Activated CD4-positive, alpha-beta T cell treated with anti-CD3 and anti-CD28 coated beads for 1 hour (primary cell): ENCODE measurements around the gene GRIPAP1.

Source experiments
- DNase-seq: peaks from one replicate; pipeline ENCODE4 v3.0.0-alpha.2; 2020

GRIPAP1 gene, protein sequence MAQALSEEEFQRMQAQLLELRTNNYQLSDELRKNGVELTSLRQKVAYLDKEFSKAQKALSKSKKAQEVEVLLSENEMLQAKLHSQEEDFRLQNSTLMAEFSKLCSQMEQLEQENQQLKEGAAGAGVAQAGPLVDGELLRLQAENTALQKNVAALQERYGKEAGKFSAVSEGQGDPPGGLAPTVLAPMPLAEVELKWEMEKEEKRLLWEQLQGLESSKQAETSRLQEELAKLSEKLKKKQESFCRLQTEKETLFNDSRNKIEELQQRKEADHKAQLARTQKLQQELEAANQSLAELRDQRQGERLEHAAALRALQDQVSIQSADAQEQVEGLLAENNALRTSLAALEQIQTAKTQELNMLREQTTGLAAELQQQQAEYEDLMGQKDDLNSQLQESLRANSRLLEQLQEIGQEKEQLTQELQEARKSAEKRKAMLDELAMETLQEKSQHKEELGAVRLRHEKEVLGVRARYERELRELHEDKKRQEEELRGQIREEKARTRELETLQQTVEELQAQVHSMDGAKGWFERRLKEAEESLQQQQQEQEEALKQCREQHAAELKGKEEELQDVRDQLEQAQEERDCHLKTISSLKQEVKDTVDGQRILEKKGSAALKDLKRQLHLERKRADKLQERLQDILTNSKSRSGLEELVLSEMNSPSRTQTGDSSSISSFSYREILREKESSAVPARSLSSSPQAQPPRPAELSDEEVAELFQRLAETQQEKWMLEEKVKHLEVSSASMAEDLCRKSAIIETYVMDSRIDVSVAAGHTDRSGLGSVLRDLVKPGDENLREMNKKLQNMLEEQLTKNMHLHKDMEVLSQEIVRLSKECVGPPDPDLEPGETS

GRCh38 chrX:49002091-49002935, at the start of gene GRIPAP1:
Gene GRIPAP1 (minus strand): TSS chrX:49002264. CDS start chrX:49002229, 35 bp downstream.
- peak; percentile 66 for DNase-seq

DNA sequence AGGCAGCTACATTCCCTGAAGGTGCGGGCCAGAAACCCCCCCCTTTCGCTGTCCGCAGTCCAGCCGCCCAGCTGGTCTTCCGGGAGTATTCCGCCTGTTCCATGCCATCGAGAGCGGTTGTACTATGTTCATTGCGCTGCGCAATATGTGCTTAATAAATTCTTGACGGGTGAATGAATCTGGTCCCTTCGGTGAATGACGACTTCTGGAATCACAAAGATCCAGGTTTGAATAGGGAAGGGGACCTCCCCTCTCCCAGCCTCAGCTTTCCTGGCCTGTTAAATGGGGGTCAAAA, 41.9 kb upstream of the GRIPAP1 start:
- no peak for DNase-seq

DNA sequence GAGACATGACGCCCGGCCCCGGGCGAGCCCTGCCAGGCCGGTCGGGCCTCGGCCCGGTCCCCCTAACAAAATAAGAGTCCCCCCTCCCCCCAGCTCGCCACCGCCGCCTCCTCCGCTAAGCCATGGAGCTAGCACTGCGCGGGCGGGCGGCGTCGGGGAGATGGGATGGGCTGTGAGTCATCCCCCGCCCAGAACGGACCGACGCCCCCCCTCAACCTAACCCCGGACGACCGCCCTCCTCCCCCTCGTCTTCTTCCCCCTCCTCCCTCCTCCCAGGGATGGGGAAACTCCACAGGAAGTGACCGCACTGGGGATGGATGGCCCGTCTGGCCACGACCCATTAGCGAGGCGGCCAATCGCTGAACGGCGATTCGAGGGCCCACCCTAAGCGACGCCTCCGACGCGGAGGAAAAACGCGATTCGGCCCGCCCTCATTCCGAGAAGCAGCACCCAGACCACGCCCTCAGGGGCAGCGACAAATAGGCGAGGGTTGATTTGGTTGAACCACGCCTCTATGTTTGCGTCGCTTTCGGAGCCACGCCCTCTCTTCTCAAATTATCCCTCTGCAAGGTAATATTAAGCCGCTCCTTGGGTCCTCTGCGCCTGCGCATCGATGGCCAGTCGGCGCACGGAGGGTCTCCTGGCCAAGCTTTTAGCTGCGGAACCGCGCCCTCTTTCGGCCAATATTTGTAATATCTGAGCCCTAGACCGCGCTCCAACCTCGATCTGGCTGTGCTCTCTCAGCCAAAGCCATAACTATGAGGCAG, 41.3 kb upstream of the GRIPAP1 start, which contains the start of gene TFE3:
TFE3 (minus strand) TSS at position 138 of the 767 bp plus-strand sequence; CDS start at position 7, 131 bp downstream.
- DNase-seq: peak; percentile 92

DNA sequence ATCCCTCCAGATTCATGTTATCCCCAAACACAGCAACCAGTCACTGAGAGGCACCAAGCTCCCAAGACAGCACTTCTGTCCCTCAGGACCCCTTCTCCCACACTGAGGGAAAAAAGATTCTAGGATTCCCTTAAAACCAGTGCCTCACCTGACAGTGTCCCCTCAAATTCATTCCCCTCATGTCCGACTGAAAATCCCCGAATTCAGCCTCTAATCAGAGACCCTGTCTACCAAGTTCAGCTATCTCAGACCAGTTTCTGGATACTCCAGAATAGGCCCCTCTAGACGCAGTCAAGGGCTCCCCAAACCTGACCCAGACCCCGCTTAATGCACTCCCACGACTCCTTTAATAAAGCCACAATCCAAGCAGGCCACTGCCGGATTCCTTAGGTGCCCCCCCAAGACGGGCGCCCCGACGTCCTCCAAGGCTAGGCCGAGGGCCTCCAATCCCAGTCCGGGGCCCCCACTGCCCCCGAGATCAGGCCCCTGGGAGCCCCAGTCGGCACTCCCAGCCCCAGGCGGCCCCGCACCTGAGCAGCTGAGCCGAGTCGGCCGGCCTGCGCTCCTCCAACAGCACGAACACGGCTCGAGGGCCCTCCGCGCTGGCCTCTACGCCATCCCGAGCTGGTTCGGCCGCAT, 40.6 kb upstream of the GRIPAP1 start:
- DNase-seq: no peak

DNA sequence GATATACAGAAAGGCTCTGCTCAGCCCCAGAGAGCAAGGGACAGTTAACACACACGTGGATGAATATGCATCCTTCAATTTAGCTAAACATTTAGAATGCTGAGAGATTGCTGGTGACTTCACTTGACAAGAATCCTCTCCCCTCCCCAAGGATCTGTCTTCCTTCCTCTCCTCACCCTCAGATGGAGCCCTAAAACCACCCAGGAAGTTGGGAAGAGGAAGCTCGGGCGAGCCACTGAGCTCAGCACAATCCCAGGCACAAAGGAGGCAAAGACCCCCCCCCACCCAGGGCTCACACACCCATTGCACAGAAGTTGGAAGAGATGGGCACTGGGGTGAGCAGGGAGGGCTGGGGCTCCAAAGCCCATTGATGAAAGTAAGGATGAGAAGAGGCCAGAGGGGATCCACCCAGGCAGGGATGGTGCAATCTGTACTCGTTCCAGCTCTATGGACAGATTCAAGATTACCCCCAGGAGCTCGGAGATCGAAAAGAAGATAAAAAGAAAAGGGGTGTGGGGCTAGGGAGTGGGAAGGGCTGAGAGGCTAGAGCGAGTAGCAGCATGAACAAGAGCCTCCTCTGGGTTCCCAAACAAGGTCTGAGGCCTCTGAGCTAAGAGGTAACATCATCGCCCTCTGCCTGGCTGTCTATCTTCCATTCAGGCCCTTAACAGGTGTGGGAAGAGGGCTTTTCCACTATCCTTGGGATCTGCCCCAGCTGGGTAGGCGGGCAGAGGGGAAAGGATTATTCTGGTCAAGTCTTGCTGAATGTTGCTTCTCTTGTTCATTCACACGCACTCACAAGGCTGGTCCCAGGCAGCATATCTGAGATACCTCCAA, 39.9 kb upstream of the GRIPAP1 start:
- no peak for DNase-seq

DNA sequence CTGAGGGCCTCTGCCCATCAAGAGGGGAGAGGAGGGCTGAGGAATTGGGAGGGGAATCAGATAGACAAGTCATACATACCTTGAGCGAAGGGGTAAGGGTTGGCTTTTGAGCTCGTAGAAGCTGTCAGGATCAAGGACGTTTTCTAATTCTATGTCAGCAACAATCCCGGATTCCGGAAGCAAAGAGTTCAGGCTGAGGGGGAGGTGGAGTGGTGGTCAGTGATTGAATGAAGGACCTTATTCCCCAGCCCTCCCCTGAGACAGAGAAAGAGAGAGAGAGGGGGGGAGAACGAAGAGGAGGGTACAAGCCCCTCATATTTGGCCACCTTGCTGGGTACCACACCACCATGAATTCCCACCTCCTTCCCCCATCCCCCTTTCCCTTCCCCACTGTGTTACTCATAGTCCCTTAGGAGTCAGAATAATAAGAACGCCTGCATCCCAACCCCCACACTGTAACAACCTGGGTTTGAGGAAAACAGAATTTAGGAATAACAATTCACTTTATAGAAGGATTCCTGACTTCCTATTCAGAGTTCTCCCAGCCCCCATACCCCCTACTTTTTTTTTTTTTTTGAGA, 38.4 kb upstream of the GRIPAP1 start:
- DNase-seq: no peak

GRCh38 chrX:49039598-49040375, 37.7 kb upstream of the GRIPAP1 start:
- peak; percentile 15 for DNase-seq

- DNase-seq: no peak
Measured at GRCh38 chrX:49037883-49038475, 35.9 kb upstream of the GRIPAP1 start.

- no peak for DNase-seq
Measured at GRCh38 chrX:49030283-49030682, 28.2 kb upstream of the GRIPAP1 start.

DNA sequence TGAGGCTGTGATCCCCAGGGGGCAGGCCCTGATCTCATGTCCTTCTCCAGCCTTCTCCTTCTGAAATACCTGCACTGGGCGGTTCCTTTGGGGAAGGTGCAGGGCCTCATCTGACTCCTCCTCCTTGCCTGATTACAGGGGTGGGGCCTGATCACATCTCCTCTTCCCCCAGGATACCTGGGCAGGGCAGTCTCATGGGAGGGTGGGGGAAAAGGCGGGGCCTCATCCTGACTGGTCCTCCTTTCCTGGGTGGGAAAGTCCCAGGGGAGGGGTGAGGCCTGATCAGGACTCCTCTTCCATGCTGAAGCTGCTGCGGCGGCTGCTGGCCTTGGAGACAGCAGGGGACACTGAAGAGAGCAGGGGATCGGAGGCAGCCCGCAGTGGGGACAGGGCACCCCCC, 27.8 kb upstream of the GRIPAP1 start:
- no peak for DNase-seq

- DNase-seq: no peak
Measured at GRCh38 chrX:49019599-49020249, 17.7 kb upstream of the GRIPAP1 start.

DNA sequence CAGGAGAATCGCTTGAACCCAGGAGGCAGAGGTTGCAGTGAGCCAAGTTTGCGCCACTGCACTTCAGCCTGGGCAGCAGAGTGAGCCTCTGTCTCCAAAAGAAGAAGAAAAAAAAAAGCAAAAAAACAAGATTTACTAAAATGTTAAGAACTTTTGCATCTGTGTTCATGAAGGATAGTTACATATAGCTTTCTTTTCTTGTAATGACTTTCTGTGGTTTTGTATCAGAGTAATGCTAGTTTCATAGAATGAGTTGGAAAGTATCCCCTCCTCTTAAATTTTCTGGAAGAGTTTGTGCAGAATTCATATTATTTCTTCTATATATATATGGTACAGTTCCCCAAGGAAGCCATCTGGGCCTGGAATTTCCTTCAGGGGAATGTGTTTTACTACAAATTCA, 17.0 kb upstream of the GRIPAP1 start:
- no peak for DNase-seq

DNA sequence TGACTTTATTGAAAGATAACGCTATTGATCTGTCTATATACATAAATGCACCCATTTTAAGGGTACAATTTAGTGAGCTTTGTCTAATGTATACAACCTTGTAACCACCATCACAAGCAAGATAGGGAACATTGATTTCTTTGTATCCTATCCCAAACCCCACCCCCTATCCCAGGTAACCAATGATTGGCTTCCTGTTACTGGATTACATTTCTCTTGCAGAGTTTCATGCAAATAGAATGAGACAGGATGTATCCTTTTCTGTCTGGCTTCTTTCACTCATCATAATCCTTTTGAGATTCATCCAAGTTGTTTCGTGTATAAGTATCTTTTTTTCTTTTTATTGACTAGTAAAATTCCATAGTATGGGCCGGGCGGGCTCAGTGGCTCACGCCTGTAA, 1.6 kb upstream of the GRIPAP1 start:
- no peak for DNase-seq

DNA sequence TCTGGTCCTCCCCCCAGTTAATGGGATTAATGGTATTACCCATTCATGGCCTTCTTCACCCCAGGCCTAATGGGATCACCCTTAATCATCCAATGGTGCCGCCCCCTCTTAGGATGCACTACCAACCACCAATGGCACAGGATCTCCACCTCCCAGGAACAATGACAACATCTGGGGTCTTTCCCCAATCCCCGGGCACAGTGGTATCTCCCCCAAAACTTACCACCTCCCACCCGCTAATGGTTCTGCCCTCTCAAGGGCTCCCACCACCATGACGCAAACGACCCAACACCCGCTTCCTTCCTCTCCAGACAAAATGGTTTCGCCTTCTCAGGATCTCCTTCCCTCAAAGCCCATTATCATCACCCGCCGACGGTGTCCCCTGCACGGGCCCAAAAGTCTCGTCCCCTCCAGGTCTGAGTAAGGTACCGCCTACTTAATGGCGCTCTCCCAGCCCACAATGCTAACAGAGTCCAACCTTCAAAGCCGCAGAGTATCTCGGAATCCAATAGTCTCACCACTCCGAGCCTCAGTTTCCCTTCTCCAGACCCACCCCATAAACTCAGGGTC, 458 bp downstream of the GRIPAP1 start:
- peak; percentile 12 for DNase-seq

DNA sequence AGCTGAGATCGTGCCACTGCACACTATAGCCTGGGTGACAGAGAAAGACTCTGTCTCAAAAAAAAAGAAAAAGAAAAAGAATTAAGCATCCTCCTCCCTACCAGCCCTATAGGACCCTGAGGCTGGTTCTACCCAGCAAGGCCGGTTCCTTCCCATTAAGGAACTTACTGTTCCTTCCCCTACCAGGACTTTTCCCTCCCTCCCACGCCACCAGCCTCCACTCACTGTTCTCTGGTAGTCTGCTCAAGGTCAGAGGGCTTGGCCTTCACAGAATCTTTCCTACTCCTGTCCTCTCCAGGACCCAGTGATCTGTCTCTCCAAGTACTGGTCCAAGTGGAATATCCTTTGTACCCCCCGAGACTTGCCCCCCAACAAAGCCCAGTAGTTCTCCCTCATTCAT, 1.4 kb downstream of the GRIPAP1 start:
- no peak for DNase-seq

GRCh38 chrX:48999030-48999429, 3.0 kb downstream of the GRIPAP1 start:
- no peak for DNase-seq

- DNase-seq: no peak
Measured at GRCh38 chrX:48998391-48998790, 3.7 kb downstream of the GRIPAP1 start.

DNA sequence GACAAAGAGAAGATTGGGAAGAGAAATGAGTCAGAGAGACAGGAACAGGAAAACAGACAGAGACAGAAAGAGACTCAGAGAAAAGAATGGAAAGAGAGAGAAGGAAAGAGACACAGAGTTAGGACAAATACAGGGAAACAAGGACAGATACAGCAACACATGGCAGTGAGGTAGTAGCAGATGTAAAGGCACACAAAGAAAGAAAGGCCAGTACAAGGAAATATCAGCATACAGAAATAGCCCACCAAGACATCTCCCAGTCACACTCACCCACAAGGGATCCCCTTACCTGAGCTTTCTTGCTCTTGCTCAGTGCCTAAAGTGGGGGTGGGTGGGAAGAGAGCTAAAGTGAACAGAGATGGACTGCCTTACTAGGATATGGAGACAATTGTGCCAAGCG, 4.2 kb downstream of the GRIPAP1 start:
- no peak for DNase-seq
